ENCODE results near the gene FCRLB. TPM values are rescaled to one million over a fixed set of nuclear protein-coding genes. Genes with fewer than 3 reads are reported as not detected.

The FCRLB gene
- total and polyA plus RNA-seq, 2 of the 13 experiments (the other 11 are each of a cell fraction or from before 2014, with no cell fraction given) = 0.08 to 0.11 TPM

DNA sequence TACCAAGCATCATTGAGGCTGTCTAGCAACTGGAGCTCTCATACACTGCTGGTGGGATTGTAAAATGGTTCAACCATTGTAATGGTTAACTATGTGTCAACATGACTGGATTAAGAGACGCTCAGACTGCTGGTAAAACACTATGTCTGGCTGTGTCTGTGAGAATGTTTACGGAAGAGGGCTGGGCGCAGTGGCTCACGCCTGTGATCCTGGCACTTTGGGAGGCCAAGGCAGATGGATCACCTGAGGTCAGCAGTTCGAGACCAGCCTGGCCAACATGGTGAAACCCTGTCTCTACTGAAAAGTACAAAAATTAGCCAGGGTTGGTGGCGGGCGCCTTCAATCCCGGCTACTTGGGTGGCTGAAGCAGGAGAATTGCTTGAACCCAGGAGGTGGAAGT, 19.1 kb upstream of the FCRLB start (continued):
- TF ChIP-seq, protein P1, sequence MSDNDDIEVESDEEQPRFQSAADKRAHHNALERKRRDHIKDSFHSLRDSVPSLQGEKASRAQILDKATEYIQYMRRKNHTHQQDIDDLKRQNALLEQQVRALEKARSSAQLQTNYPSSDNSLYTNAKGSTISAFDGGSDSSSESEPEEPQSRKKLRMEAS (IDR thresholded peaks at IDR 0.05) = peak; percentile 45; the same call in 1 of the 2 replicates
- TF ChIP-seq AKAP8 (CRISPR knock-in tag; IDR thresholded peaks at IDR 0.05) (no peak), KLF16 (CRISPR knock-in tag; IDR thresholded peaks at IDR 0.05) (peak in 1 of 2 experiments; percentile 72; a peak in 1 of 4 replicates), ZNF652 (CRISPR knock-in tag; IDR thresholded peaks at IDR 0.05; ENCODE audit: borderline replicate concordance, low read depth) (peak; percentile 95), FOXC1 (CRISPR knock-in tag; IDR thresholded peaks at IDR 0.05; ENCODE audit: borderline replicate concordance) (no peak), ZNF678 (CRISPR knock-in tag; IDR thresholded peaks at IDR 0.05) (no peak), ZNF501 (CRISPR knock-in tag; IDR thresholded peaks at IDR 0.05) (no peak), HDAC1 (CRISPR knock-in tag; IDR thresholded peaks at IDR 0.05) (no peak; the same call in 1 of the 2 replicates), TCF7L2 (IDR thresholded peaks at IDR 0.05; ENCODE audit: low read depth, low read length) (no peak)
- TF ChIP-seq, protein P2, sequence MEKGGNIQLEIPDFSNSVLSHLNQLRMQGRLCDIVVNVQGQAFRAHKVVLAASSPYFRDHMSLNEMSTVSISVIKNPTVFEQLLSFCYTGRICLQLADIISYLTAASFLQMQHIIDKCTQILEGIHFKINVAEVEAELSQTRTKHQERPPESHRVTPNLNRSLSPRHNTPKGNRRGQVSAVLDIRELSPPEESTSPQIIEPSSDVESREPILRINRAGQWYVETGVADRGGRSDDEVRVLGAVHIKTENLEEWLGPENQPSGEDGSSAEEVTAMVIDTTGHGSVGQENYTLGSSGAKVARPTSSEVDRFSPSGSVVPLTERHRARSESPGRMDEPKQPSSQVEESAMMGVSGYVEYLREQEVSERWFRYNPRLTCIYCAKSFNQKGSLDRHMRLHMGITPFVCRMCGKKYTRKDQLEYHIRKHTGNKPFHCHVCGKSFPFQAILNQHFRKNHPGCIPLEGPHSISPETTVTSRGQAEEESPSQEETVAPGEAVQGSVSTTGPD (CRISPR knock-in tag; IDR thresholded peaks at IDR 0.05) = no peak
- TF ChIP-seq, protein P3, sequence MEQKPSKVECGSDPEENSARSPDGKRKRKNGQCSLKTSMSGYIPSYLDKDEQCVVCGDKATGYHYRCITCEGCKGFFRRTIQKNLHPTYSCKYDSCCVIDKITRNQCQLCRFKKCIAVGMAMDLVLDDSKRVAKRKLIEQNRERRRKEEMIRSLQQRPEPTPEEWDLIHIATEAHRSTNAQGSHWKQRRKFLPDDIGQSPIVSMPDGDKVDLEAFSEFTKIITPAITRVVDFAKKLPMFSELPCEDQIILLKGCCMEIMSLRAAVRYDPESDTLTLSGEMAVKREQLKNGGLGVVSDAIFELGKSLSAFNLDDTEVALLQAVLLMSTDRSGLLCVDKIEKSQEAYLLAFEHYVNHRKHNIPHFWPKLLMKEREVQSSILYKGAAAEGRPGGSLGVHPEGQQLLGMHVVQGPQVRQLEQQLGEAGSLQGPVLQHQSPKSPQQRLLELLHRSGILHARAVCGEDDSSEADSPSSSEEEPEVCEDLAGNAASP (CRISPR knock-in tag; IDR thresholded peaks at IDR 0.05; ENCODE audit: borderline replicate concordance) = peak; percentile 61; the same call in 1 of the 2 replicates
- TF ChIP-seq, protein P4, sequence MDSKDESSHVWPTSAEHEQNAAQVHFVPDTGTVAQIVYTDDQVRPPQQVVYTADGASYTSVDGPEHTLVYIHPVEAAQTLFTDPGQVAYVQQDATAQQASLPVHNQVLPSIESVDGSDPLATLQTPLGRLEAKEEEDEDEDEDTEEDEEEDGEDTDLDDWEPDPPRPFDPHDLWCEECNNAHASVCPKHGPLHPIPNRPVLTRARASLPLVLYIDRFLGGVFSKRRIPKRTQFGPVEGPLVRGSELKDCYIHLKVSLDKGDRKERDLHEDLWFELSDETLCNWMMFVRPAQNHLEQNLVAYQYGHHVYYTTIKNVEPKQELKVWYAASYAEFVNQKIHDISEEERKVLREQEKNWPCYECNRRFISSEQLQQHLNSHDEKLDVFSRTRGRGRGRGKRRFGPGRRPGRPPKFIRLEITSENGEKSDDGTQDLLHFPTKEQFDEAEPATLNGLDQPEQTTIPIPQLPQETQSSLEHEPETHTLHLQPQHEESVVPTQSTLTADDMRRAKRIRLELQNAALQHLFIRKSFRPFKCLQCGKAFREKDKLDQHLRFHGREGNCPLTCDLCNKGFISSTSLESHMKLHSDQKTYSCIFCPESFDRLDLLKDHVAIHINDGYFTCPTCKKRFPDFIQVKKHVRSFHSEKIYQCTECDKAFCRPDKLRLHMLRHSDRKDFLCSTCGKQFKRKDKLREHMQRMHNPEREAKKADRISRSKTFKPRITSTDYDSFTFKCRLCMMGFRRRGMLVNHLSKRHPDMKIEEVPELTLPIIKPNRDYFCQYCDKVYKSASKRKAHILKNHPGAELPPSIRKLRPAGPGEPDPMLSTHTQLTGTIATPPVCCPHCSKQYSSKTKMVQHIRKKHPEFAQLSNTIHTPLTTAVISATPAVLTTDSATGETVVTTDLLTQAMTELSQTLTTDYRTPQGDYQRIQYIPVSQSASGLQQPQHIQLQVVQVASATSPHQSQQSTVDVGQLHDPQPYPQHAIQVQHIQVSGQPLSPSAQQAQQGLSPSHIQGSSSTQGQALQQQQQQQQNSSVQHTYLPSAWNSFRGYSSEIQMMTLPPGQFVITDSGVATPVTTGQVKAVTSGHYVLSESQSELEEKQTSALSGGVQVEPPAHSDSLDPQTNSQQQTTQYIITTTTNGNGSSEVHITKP (CRISPR knock-in tag; IDR thresholded peaks at IDR 0.05; ENCODE audit: low read depth) = peak; percentile 84
- TF ChIP-seq, protein P5, sequence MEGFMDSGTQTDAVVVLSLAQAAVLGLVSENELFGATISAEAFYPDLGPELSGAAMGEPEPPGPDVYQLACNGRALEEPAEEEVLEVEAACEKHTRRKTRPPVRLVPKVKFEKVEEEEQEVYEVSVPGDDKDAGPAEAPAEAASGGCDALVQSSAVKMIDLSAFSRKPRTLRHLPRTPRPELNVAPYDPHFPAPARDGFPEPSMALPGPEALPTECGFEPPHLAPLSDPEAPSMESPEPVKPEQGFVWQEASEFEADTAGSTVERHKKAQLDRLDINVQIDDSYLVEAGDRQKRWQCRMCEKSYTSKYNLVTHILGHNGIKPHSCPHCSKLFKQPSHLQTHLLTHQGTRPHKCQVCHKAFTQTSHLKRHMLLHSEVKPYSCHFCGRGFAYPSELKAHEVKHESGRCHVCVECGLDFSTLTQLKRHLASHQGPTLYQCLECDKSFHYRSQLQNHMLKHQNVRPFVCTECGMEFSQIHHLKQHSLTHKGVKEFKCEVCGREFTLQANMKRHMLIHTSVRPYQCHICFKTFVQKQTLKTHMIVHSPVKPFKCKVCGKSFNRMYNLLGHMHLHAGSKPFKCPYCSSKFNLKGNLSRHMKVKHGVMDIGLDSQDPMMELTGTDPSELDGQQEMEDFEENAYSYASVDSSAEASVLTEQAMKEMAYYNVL (CRISPR knock-in tag; IDR thresholded peaks at IDR 0.05; ENCODE audit: borderline replicate concordance) = peak; percentile 32; the same call in 1 of the 2 replicates
- TF ChIP-seq, protein P6, sequence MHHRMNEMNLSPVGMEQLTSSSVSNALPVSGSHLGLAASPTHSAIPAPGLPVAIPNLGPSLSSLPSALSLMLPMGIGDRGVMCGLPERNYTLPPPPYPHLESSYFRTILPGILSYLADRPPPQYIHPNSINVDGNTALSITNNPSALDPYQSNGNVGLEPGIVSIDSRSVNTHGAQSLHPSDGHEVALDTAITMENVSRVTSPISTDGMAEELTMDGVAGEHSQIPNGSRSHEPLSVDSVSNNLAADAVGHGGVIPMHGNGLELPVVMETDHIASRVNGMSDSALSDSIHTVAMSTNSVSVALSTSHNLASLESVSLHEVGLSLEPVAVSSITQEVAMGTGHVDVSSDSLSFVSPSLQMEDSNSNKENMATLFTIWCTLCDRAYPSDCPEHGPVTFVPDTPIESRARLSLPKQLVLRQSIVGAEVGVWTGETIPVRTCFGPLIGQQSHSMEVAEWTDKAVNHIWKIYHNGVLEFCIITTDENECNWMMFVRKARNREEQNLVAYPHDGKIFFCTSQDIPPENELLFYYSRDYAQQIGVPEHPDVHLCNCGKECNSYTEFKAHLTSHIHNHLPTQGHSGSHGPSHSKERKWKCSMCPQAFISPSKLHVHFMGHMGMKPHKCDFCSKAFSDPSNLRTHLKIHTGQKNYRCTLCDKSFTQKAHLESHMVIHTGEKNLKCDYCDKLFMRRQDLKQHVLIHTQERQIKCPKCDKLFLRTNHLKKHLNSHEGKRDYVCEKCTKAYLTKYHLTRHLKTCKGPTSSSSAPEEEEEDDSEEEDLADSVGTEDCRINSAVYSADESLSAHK (CRISPR knock-in tag; IDR thresholded peaks at IDR 0.05; ENCODE audit: borderline replicate concordance) = no peak

Measured in HepG2 (cell line).